ENCODE data around the gene PEMT.
"Not testable (repeated sequence)": the region's sequence is repeated elsewhere in the genome, so short reads cannot be mapped to it uniquely, and the experiment has no call there.

The PEMT gene

GRCh38 chr17:17591355-17592298 is at the start of gene PEMT:
TSS of gene PEMT (minus strand) at chr17:17591708. CDS start at chr17:17591626, 82 bp downstream.
- peak; percentile 93 to 95 for DNase-seq

GRCh38 chr17:17639661-17640270 is 48.3 kb upstream of the PEMT start:
- not testable (repeated sequence) for DNase-seq

- no peak for DNase-seq
Observed at GRCh38 chr17:17638467-17638866, 47.0 kb upstream of the PEMT start.

GRCh38 chr17:17636272-17636885 is 44.9 kb upstream of the PEMT start:
- no peak for DNase-seq

GRCh38 chr17:17635537-17636271 is 44.2 kb upstream of the PEMT start:
- DNase-seq, result not testable (repeated sequence)

GRCh38 chr17:17635126-17635525 is 43.6 kb upstream of the PEMT start:
- no peak for DNase-seq

GRCh38 chr17:17633310-17633709 is 41.8 kb upstream of the PEMT start:
- no peak for DNase-seq

GRCh38 chr17:17632690-17633089 is 41.2 kb upstream of the PEMT start:
- not testable (repeated sequence) for DNase-seq

GRCh38 chr17:17628388-17629008 is 37.0 kb upstream of the PEMT start:
- DNase-seq, result peak; percentile 58

- DNase-seq, result no peak
Observed at GRCh38 chr17:17626840-17627239, 35.3 kb upstream of the PEMT start.

- DNase-seq, result no peak
Observed at GRCh38 chr17:17626151-17626805, 34.8 kb upstream of the PEMT start.

GRCh38 chr17:17624741-17625140 is 33.2 kb upstream of the PEMT start:
- no peak for DNase-seq

GRCh38 chr17:17623904-17624303 is 32.4 kb upstream of the PEMT start:
- no peak for DNase-seq

- DNase-seq, result no peak
Observed at GRCh38 chr17:17621254-17621653, 29.7 kb upstream of the PEMT start.

GRCh38 chr17:17613708-17614114 is 22.2 kb upstream of the PEMT start:
- peak; percentile 52 to 58 for DNase-seq

- DNase-seq, result no peak
Observed at GRCh38 chr17:17612085-17613022, 20.8 kb upstream of the PEMT start.

- DNase-seq, result no peak
Observed at GRCh38 chr17:17609121-17609520, 17.6 kb upstream of the PEMT start.

GRCh38 chr17:17606416-17607000 is 15.0 kb upstream of the PEMT start:
- DNase-seq, result no peak

GRCh38 chr17:17605729-17606088 is 14.2 kb upstream of the PEMT start:
- DNase-seq, result no peak

GRCh38 chr17:17605083-17605728 is 13.7 kb upstream of the PEMT start:
- DNase-seq, result no peak

Measured in activated T-cell treated with anti-CD3 and anti-CD28 coated beads, Interleukin-2, amount 50 U/mL, for 48 hours (primary cell).